ENCODE results near the gene AAK1.
"Not testable (repeated sequence)": the region's sequence is repeated elsewhere in the genome, so short reads cannot be mapped to it uniquely, and the experiment has no call there.

AAK1 gene

GRCh38 chr2:69667805-69668382 lies 24.4 kb upstream of the AAK1 start:
- Histone ChIP-seq H2AFZ (ENCODE audit: low read depth, low read length) (no peak overlapping the region), H3K36me3 (replicated peaks; ENCODE audit: low read depth, low read length) (no peaks in the 10 kb centered on the region), H3K27ac (ENCODE audit: low read length) (no peak overlapping the region), H3K4me1 (ENCODE audit: low read length) (no peaks in the 10 kb centered on the region), H3K9ac (ENCODE audit: low read length) (no peak overlapping the region), H3K27me3 (ENCODE audit: low read depth, low read length) (peaks cover 30% of the 10 kb centered on the region), H3K9me3 (ENCODE audit: insufficient read depth, low read length) (peaks cover 5% of the 10 kb centered on the region; the same call in 1 of the 2 replicates), H3K4me3 (ENCODE audit: low read length) (no peak overlapping the region), H3K4me2 (ENCODE audit: low read length) (no peak overlapping the region), H3K79me2 (ENCODE audit: low read length) (no peaks in the 10 kb centered on the region), H4K20me1 (ENCODE audit: insufficient read depth, low read length) (no peaks in the 10 kb centered on the region)
- no peak for TF ChIP-seq CTCF (IDR thresholded peaks at IDR 0.05; ENCODE audit: low read depth, low read length)
- TF ChIP-seq EZH2phosphoT487 (IDR thresholded peaks at IDR 0.05; ENCODE audit: low read depth): no peak

DNA sequence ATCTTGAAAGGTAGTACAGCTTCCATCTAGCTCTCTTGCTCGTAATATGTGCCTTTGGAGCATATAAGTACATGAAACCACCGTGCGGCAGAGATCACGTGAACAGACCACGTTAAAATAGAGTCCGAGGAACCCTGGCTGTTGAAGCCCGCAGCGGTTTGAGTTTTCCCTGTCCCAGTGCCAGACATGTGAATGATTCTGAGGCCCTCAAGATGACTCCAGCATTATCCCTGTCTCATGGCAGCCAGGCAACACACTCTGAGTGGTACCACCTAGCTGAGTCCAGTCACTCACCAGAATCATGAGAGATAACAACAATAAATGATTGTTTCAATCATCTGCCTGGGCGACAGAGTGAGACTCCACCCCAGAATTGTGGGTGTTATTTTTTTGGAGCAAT lies 21.6 kb upstream of the AAK1 start:
- TF ChIP-seq CTCF (IDR thresholded peaks at IDR 0.05; ENCODE audit: low read depth, low read length): no peak
- TF ChIP-seq EZH2phosphoT487 (IDR thresholded peaks at IDR 0.05; ENCODE audit: low read depth): no peak
- Histone ChIP-seq H3K27ac (ENCODE audit: low read length) (no peak overlapping the region), H3K79me2 (ENCODE audit: low read length) (no peaks in the 10 kb centered on the region), H3K36me3 (replicated peaks; ENCODE audit: low read depth, low read length) (no peaks in the 10 kb centered on the region), H3K4me1 (ENCODE audit: low read length) (no peaks in the 10 kb centered on the region), H3K4me3 (ENCODE audit: low read length) (no peak overlapping the region), H3K9ac (ENCODE audit: low read length) (no peak overlapping the region), H3K4me2 (ENCODE audit: low read length) (no peak overlapping the region), H3K9me3 (ENCODE audit: insufficient read depth, low read length) (no peaks in the 10 kb centered on the region), H3K27me3 (ENCODE audit: low read depth, low read length) (peaks cover 49% of the 10 kb centered on the region), H4K20me1 (ENCODE audit: insufficient read depth, low read length) (no peaks in the 10 kb centered on the region), H2AFZ (ENCODE audit: low read depth, low read length) (no peak overlapping the region)

- no peak overlapping the region for H3K27ac ChIP-seq (ENCODE audit: low read length)
- no peak overlapping the region for H3K9ac ChIP-seq (ENCODE audit: low read length)
- H3K36me3 ChIP-seq (replicated peaks; ENCODE audit: low read depth, low read length): no peaks in the 10 kb centered on the region
- H3K27me3 ChIP-seq (ENCODE audit: low read depth, low read length): peaks cover 57% of the 10 kb centered on the region
- TF ChIP-seq EZH2phosphoT487 (IDR thresholded peaks at IDR 0.05; ENCODE audit: low read depth) (no peak), CTCF (IDR thresholded peaks at IDR 0.05; ENCODE audit: low read depth, low read length) (no peak)
- no peaks in the 10 kb centered on the region for H3K9me3 ChIP-seq (ENCODE audit: insufficient read depth, low read length)
- no peaks in the 10 kb centered on the region for H4K20me1 ChIP-seq (ENCODE audit: insufficient read depth, low read length)
- no peaks in the 10 kb centered on the region for H3K79me2 ChIP-seq (ENCODE audit: low read length)
- H3K4me1 ChIP-seq (ENCODE audit: low read length): no peaks in the 10 kb centered on the region
- H2AFZ ChIP-seq (ENCODE audit: low read depth, low read length): no peak overlapping the region
- H3K4me3 ChIP-seq (ENCODE audit: low read length): no peak overlapping the region
- H3K4me2 ChIP-seq (ENCODE audit: low read length): no peak overlapping the region
Measured at GRCh38 chr2:69663860-69664259, 20.3 kb upstream of the AAK1 start.

DNA sequence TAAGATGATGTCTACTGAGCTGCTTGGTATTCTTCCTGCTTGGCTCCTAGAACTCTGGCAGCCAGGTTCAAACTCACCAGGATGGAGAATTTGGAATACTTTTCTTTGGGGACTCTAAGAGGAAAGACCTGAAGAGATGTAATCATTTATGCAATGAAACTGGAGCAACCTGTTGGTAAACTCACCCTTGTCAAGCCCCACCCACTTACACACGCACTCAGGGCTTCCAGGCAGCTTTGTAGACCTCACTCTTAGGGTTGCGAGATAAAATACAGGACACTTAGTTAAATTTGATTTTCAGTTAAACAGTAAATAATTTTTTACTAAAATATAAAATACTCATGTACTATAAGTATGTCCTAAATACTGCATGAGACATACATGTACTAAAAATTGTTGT lies 19.0 kb upstream of the AAK1 start:
- peaks cover 52% of the 10 kb centered on the region for H3K27me3 ChIP-seq (ENCODE audit: low read depth, low read length)
- H3K4me3 ChIP-seq (ENCODE audit: low read length); H3K79me2 ChIP-seq (ENCODE audit: low read length); H3K4me2 ChIP-seq (ENCODE audit: low read length); H3K27ac ChIP-seq (ENCODE audit: low read length); H3K36me3 ChIP-seq (replicated peaks; ENCODE audit: low read depth, low read length); H2AFZ ChIP-seq (ENCODE audit: low read depth, low read length); H4K20me1 ChIP-seq (ENCODE audit: insufficient read depth, low read length); H3K9ac ChIP-seq (ENCODE audit: low read length); H3K4me1 ChIP-seq (ENCODE audit: low read length); H3K9me3 ChIP-seq (ENCODE audit: insufficient read depth, low read length): not testable (repeated sequence)

Measured in OCI-LY3 (cell line).